ENCODE measurements around the gene CRELD1.

DNA sequence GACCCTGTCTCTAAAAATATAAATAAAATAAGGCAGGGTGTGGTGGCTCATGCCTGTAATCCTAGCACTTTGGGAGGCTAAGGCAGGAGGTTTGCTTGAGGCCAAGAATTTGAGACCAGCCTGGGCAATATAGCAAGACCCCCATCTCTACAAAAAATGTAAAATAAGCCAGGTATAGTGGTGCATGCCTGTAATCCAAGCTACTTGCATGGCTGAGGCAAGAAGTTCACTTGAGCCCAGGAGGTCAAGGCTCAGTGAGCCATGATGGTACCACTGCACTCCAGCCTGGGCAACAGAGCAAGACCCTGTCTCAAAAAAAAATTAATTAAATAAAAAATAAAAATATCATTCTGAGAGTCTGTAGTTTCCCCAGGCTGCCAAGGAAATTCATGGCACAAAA lies 47.3 kb upstream of the CRELD1 start:
- TF ChIP-seq, protein P1, sequence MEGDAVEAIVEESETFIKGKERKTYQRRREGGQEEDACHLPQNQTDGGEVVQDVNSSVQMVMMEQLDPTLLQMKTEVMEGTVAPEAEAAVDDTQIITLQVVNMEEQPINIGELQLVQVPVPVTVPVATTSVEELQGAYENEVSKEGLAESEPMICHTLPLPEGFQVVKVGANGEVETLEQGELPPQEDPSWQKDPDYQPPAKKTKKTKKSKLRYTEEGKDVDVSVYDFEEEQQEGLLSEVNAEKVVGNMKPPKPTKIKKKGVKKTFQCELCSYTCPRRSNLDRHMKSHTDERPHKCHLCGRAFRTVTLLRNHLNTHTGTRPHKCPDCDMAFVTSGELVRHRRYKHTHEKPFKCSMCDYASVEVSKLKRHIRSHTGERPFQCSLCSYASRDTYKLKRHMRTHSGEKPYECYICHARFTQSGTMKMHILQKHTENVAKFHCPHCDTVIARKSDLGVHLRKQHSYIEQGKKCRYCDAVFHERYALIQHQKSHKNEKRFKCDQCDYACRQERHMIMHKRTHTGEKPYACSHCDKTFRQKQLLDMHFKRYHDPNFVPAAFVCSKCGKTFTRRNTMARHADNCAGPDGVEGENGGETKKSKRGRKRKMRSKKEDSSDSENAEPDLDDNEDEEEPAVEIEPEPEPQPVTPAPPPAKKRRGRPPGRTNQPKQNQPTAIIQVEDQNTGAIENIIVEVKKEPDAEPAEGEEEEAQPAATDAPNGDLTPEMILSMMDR (IDR thresholded peaks at IDR 0.05): no peak
- no peak for TF ChIP-seq POLR2A (IDR thresholded peaks at IDR 0.05)

Measured in right lobe of liver (tissue), 4 donors.